ENCODE data around the gene PRPSAP2. TPM values are rescaled to one million over a fixed set of nuclear protein-coding genes. Genes with fewer than 3 reads are reported as not detected.

PRPSAP2 gene
- total RNA-seq, 2 experiments from 2014 or later, result 31.1 to 33.7 TPM

- Mint-ChIP-seq H3K4me3 (no peak overlapping the region), H3K27me3 (ENCODE audit: low read depth) (no peaks in the 10 kb centered on the region), H3K9me3 (no peaks in the 10 kb centered on the region), H3K27ac (no peak overlapping the region), H3K36me3 (ENCODE audit: low read depth) (peaks cover 7% of the 10 kb centered on the region), H3K4me1 (ENCODE audit: low read depth) (peaks cover 2% of the 10 kb centered on the region)
- CTCF ChIA-PET, result interaction anchor here (0.9 kb wide), 1 partner anchor 12 kb away, joined by 3 read pairs; no protein-coding TSS in a partner anchor
- no peak for DNase-seq
- intact Hi-C loops (cut with micrococcal nuclease), result no loop called here
Observed at GRCh38 chr17:18968345-18968744, 110.4 kb downstream of the PRPSAP2 start.

GRCh38 chr17:18968945-18969887 is 111.3 kb downstream of the PRPSAP2 start:
- no peak for DNase-seq
- Mint-ChIP-seq H3K27ac (no peak overlapping the region), H3K9me3 (no peaks in the 10 kb centered on the region), H3K4me3 (no peak overlapping the region), H3K36me3 (ENCODE audit: low read depth) (peaks cover 8% of the 10 kb centered on the region), H3K4me1 (ENCODE audit: low read depth) (peaks cover 2% of the 10 kb centered on the region), H3K27me3 (ENCODE audit: low read depth) (no peaks in the 10 kb centered on the region)
- CTCF ChIA-PET, result interaction anchor here (0.9 to 1.3 kb wide), 2 partner anchors 8 to 11 kb away, joined by 3 to 6 read pairs; no protein-coding TSS in a partner anchor
- intact Hi-C loops (cut with micrococcal nuclease), result no loop called here

- H3K27ac Mint-ChIP-seq, result no peak overlapping the region
- intact Hi-C loops (cut with micrococcal nuclease), result loop anchor here (2.0 kb wide), 1 partner anchor 16 kb away; no protein-coding TSS in a partner anchor
- DNase-seq, result no peak
- H3K36me3 Mint-ChIP-seq (ENCODE audit: low read depth), result peaks cover 8% of the 10 kb centered on the region
- no peak overlapping the region for H3K4me3 Mint-ChIP-seq
- no peaks in the 10 kb centered on the region for H3K27me3 Mint-ChIP-seq (ENCODE audit: low read depth)
- peaks cover 11% of the 10 kb centered on the region for H3K4me1 Mint-ChIP-seq (ENCODE audit: low read depth)
- CTCF ChIA-PET, result interaction anchor here (1.3 kb wide), 1 partner anchor 10 kb away, joined by 6 read pairs; no protein-coding TSS in a partner anchor
- no peaks in the 10 kb centered on the region for H3K9me3 Mint-ChIP-seq
Observed at GRCh38 chr17:18970582-18971480, 112.9 kb downstream of the PRPSAP2 start.

GRCh38 chr17:18971801-18972200 is 113.9 kb downstream of the PRPSAP2 start:
- no peak overlapping the region for H3K4me3 Mint-ChIP-seq
- intact Hi-C loops (cut with micrococcal nuclease), result loop anchor here (2.0 kb wide), 1 partner anchor 17 kb away; no protein-coding TSS in a partner anchor
- no peak for DNase-seq
- peaks cover 11% of the 10 kb centered on the region for H3K4me1 Mint-ChIP-seq (ENCODE audit: low read depth)
- CTCF ChIA-PET, result interaction anchor here (0.9 to 1.8 kb wide), 2 partner anchors 9 to 11 kb away, joined by 3 to 5 read pairs; no protein-coding TSS in a partner anchor
- H3K36me3 Mint-ChIP-seq (ENCODE audit: low read depth), result peaks cover 11% of the 10 kb centered on the region
- H3K27ac Mint-ChIP-seq, result no peak overlapping the region
- no peaks in the 10 kb centered on the region for H3K27me3 Mint-ChIP-seq (ENCODE audit: low read depth)
- H3K9me3 Mint-ChIP-seq, result no peaks in the 10 kb centered on the region

GRCh38 chr17:18974407-18975149 is 116.6 kb downstream of the PRPSAP2 start:
- intact Hi-C loops (cut with micrococcal nuclease), result no loop called here
- Mint-ChIP-seq H3K4me1 (ENCODE audit: low read depth) (peaks cover 11% of the 10 kb centered on the region), H3K27ac (peak overlapping the region; percentile 18), H3K4me3 (no peak overlapping the region), H3K36me3 (ENCODE audit: low read depth) (peaks cover 22% of the 10 kb centered on the region), H3K9me3 (no peaks in the 10 kb centered on the region), H3K27me3 (ENCODE audit: low read depth) (no peaks in the 10 kb centered on the region)
- peak; percentile 14 for DNase-seq
- CTCF ChIA-PET, result no interaction called here

GRCh38 chr17:18975597-18975996 is 117.7 kb downstream of the PRPSAP2 start:
- Mint-ChIP-seq H3K4me1 (ENCODE audit: low read depth) (peaks cover 10% of the 10 kb centered on the region), H3K9me3 (no peaks in the 10 kb centered on the region), H3K4me3 (no peak overlapping the region), H3K36me3 (ENCODE audit: low read depth) (peaks cover 18% of the 10 kb centered on the region), H3K27ac (no peak overlapping the region), H3K27me3 (ENCODE audit: low read depth) (no peaks in the 10 kb centered on the region)
- CTCF ChIA-PET, result interaction anchor here (0.5 kb wide), 1 partner anchor 124 kb away, joined by 3 read pairs; no protein-coding TSS in a partner anchor
- intact Hi-C loops (cut with micrococcal nuclease), result no loop called here
- no peak for DNase-seq

- Mint-ChIP-seq H3K27ac (no peak overlapping the region), H3K36me3 (ENCODE audit: low read depth) (peaks cover 16% of the 10 kb centered on the region), H3K9me3 (no peaks in the 10 kb centered on the region), H3K4me3 (no peak overlapping the region), H3K27me3 (ENCODE audit: low read depth) (no peaks in the 10 kb centered on the region), H3K4me1 (ENCODE audit: low read depth) (peaks cover 10% of the 10 kb centered on the region)
- CTCF ChIA-PET, result interaction anchor here (1.6 kb wide), 1 partner anchor 15 kb away, joined by 5 read pairs; no protein-coding TSS in a partner anchor
- intact Hi-C loops (cut with micrococcal nuclease), result no loop called here
- no peak for DNase-seq
Observed at GRCh38 chr17:18976201-18976600, 118.3 kb downstream of the PRPSAP2 start.

GRCh38 chr17:18977021-18977420 is 119.1 kb downstream of the PRPSAP2 start:
- Mint-ChIP-seq H3K27ac (no peak overlapping the region), H3K9me3 (no peaks in the 10 kb centered on the region), H3K4me1 (ENCODE audit: low read depth) (peaks cover 10% of the 10 kb centered on the region), H3K27me3 (ENCODE audit: low read depth) (no peaks in the 10 kb centered on the region), H3K36me3 (ENCODE audit: low read depth) (peaks cover 16% of the 10 kb centered on the region), H3K4me3 (no peak overlapping the region)
- CTCF ChIA-PET, result interaction anchor here (1.6 kb wide), 1 partner anchor 16 kb away, joined by 5 read pairs; no protein-coding TSS in a partner anchor
- intact Hi-C loops (cut with micrococcal nuclease), result no loop called here
- no peak for DNase-seq

- Mint-ChIP-seq H3K27me3 (ENCODE audit: low read depth) (no peaks in the 10 kb centered on the region), H3K36me3 (ENCODE audit: low read depth) (peaks cover 17% of the 10 kb centered on the region), H3K4me1 (ENCODE audit: low read depth) (peaks cover 10% of the 10 kb centered on the region), H3K9me3 (no peaks in the 10 kb centered on the region), H3K4me3 (no peak overlapping the region), H3K27ac (no peak overlapping the region)
- CTCF ChIA-PET, result interaction anchor here (1.6 kb wide), 1 partner anchor 17 kb away, joined by 5 read pairs; no protein-coding TSS in a partner anchor
- no peak for DNase-seq
- intact Hi-C loops (cut with micrococcal nuclease), result no loop called here
Observed at GRCh38 chr17:18977646-18978045, 119.7 kb downstream of the PRPSAP2 start.

- H3K4me1 Mint-ChIP-seq (ENCODE audit: low read depth), result peaks cover 10% of the 10 kb centered on the region
- no peaks in the 10 kb centered on the region for H3K27me3 Mint-ChIP-seq (ENCODE audit: low read depth)
- H3K4me3 Mint-ChIP-seq, result no peak overlapping the region
- intact Hi-C loops (cut with micrococcal nuclease), result no loop called here
- no peak for DNase-seq
- H3K9me3 Mint-ChIP-seq, result no peaks in the 10 kb centered on the region
- CTCF ChIA-PET, result no interaction called here
- H3K27ac Mint-ChIP-seq, result no peak overlapping the region
- H3K36me3 Mint-ChIP-seq (ENCODE audit: low read depth), result peaks cover 17% of the 10 kb centered on the region
Observed at GRCh38 chr17:18978050-18978449, 120.1 kb downstream of the PRPSAP2 start.

- Mint-ChIP-seq H3K4me1 (ENCODE audit: low read depth) (peaks cover 10% of the 10 kb centered on the region), H3K27ac (no peak overlapping the region), H3K9me3 (no peaks in the 10 kb centered on the region), H3K4me3 (no peak overlapping the region), H3K36me3 (ENCODE audit: low read depth) (peaks cover 16% of the 10 kb centered on the region), H3K27me3 (ENCODE audit: low read depth) (no peaks in the 10 kb centered on the region)
- CTCF ChIA-PET, result interaction anchor here (2.3 kb wide), 1 partner anchor 18 kb away, joined by 7 read pairs; no protein-coding TSS in a partner anchor
- no peak for DNase-seq
- intact Hi-C loops (cut with micrococcal nuclease), result no loop called here
Observed at GRCh38 chr17:18978655-18979054, 120.7 kb downstream of the PRPSAP2 start.

All from activated naive CD4-positive, alpha-beta T cell treated with anti-CD3 and anti-CD28 coated beads for 36 hours (primary cell).